Neuron (in vitro differentiated cells): ENCODE results near the gene ABCF1.
"Not testable (repeated sequence)": the region's sequence is repeated elsewhere in the genome, so short reads cannot be mapped to it uniquely, and the experiment has no call there.

Experiments
- H2AFZ ChIP-seq: one replicate; pipeline ENCODE4 v1.6.1; 2013; ENCODE audit warnings: low read depth, mild to moderate bottlenecking, inconsistent platforms, low read length, moderate library complexity
- H3K27me3 ChIP-seq: one replicate; pipeline ENCODE4 v1.6.1; 2013; ENCODE audit warnings: low read length; ENCODE audit not compliant: insufficient read depth
- H3K36me3 ChIP-seq: one replicate; pipeline ENCODE4 v1.6.1; 2013; ENCODE audit warnings: low read length; ENCODE audit not compliant: insufficient read depth
- H3K4me1 ChIP-seq: one replicate; pipeline ENCODE4 v1.6.1; 2013; ENCODE audit warnings: low read length; ENCODE audit not compliant: insufficient read depth
- H3K4me3 ChIP-seq: 2 replicates; pipeline ENCODE4 v1.5.1; 2013; ENCODE audit warnings: mild to moderate bottlenecking, low read length, moderate library complexity
- H3K9me3 ChIP-seq: one replicate; pipeline ENCODE4 v1.6.1; 2013; ENCODE audit warnings: low read length

ABCF1 gene

GRCh38 chr6:30568245-30568644, 3.0 kb upstream of the ABCF1 start:
- H2AFZ ChIP-seq: no peak overlapping the region
- H3K27me3 ChIP-seq: no peaks in the 10 kb centered on the region
- no peaks in the 10 kb centered on the region for H3K9me3 ChIP-seq
- peaks cover 22% of the 10 kb centered on the region for H3K4me1 ChIP-seq
- H3K4me3 ChIP-seq: no peak overlapping the region
- H3K36me3 ChIP-seq: peaks cover 12% of the 10 kb centered on the region

GRCh38 chr6:30570263-30570662, 979 bp upstream of the ABCF1 start:
- Histone ChIP-seq H2AFZ (peak overlapping the region; percentile 92), H3K36me3 (peaks cover 4% of the 10 kb centered on the region), H3K27me3 (no peaks in the 10 kb centered on the region), H3K4me1 (peaks cover 22% of the 10 kb centered on the region), H3K9me3 (no peaks in the 10 kb centered on the region), H3K4me3 (peak overlapping the region; percentile 87)

DNA sequence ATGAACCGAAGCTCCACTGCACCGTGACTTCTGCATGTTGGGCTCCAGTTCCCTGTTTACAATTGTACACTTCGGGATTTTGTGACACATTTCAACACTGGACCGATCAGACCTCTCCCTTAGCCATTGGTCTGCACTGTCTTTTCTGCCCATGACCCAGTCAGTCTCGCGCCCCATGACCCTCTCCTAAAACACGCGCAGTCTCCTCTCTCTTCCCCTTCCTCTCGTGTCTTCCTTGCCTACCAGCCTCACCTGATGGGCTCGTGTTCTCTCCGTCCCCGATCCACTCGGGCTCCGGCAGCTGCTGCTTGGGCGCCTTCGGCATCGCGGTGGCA, 535 bp upstream of the ABCF1 start:
- H3K9me3 ChIP-seq: no peaks in the 10 kb centered on the region

DNA sequence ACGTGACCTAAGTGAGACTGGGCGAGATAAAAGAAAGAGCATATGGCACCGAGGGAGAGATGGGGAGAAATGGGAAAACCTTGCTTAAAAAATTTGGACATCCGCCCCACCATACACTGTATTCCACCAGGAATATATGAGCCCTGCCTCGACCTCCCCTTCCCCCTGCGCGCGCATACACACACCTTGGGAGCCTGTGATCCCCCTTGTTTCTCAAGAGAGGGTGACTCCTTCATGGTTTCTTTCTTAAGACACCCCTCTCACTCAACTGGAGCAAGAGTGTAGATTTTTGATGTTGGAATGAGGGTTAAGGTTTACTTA, 480 bp downstream of the ABCF1 start:
- H2AFZ ChIP-seq: peak overlapping the region; percentile 92
- H3K36me3 ChIP-seq: peaks cover 7% of the 10 kb centered on the region
- peak overlapping the region; percentile 87 for H3K4me3 ChIP-seq
- H3K27me3 ChIP-seq: no peaks in the 10 kb centered on the region
- H3K9me3 ChIP-seq: no peaks in the 10 kb centered on the region
- H3K4me1 ChIP-seq: peaks cover 22% of the 10 kb centered on the region

More for the DNA sequence above, 535 bp upstream of the ABCF1 start:
- peak overlapping the region; percentile 87 for H3K4me3 ChIP-seq
- H2AFZ ChIP-seq: peak overlapping the region; percentile 92
- H3K27me3 ChIP-seq: no peaks in the 10 kb centered on the region
- peaks cover 22% of the 10 kb centered on the region for H3K4me1 ChIP-seq
- H3K36me3 ChIP-seq: peaks cover 4% of the 10 kb centered on the region

DNA sequence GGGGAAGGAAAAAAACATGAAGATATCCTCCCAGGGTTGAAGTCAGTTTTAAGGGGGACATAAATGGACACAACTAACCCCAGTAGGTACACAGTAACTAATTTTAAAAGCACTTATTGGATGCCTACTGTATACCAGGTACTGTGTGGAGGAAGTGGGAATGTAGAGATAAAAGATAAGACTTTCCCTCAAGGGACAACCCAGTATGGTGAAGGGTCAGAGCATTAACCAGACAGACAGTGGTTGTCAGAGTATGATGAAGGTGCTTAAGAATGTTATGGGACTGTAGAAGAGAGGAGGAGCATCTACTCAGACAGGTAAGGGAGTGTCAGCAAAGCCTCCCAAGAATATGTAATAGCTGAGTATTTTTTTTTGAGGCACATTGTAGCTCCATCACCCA, 906 bp downstream of the ABCF1 start:
- Histone ChIP-seq H3K27me3 (no peaks in the 10 kb centered on the region), H3K4me3 (peak overlapping the region; percentile 87), H2AFZ (no peak overlapping the region), H3K9me3 (no peaks in the 10 kb centered on the region), H3K36me3 (peaks cover 12% of the 10 kb centered on the region), H3K4me1 (peaks cover 22% of the 10 kb centered on the region)

GRCh38 chr6:30573113-30573512, 1.9 kb downstream of the ABCF1 start:
- no peak overlapping the region for H3K4me3 ChIP-seq
- H3K9me3 ChIP-seq: no peaks in the 10 kb centered on the region
- H3K36me3 ChIP-seq: peaks cover 21% of the 10 kb centered on the region

DNA sequence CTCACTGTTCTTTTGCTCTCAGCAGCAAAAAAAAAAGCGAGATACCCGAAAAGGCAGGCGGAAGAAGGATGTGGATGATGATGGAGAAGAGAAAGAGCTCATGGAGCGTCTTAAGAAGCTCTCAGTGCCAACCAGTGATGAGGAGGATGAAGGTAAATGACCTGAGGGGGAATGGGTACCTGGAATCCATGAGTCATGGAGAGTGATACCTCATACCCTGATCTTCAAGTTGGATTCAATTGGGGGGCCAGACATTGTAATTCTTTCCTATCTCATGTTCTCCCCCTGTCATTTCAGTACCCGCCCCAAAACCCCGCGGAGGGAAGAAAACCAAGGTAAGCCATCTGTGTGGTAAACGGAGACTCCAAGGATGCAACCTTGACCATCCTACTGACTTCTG, 6.8 kb downstream of the ABCF1 start:
- H3K4me3 ChIP-seq: no peak overlapping the region
- no peak overlapping the region for H2AFZ ChIP-seq
- H3K36me3 ChIP-seq: peaks cover 58% of the 10 kb centered on the region
- H3K9me3 ChIP-seq: no peaks in the 10 kb centered on the region
- peaks cover under 1% of the 10 kb centered on the region for H3K4me1 ChIP-seq
- H3K27me3 ChIP-seq: no peaks in the 10 kb centered on the region

More at GRCh38 chr6:30573113-30573512, 1.9 kb downstream of the ABCF1 start:
- Histone ChIP-seq H3K4me1 (peaks cover 22% of the 10 kb centered on the region), H3K27me3 (no peaks in the 10 kb centered on the region), H2AFZ (no peak overlapping the region)

DNA sequence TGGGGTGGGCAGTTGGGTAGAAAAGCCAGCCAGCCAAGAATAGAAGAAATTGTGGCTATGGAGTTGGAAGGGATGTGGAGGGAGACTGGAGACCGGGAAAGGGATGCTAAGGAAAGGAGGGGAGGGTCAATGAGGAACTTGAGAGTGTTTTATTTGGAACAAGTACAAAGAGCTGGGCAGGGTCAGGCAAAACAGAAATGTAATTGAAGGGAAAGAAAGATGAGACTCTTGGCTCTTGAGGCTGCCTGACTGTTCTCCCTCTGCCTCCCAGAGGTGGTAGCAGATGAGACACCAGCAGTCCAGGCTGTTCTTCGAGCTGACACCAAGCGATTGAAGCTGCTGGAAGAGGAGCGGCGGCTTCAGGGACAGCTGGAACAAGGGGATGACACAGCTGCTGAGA, 12.7 kb downstream of the ABCF1 start:
- no peaks in the 10 kb centered on the region for H3K27me3 ChIP-seq
- peaks cover 86% of the 10 kb centered on the region for H3K36me3 ChIP-seq
- no peaks in the 10 kb centered on the region for H3K4me1 ChIP-seq
- H3K9me3 ChIP-seq: no peaks in the 10 kb centered on the region
- no peak overlapping the region for H2AFZ ChIP-seq
- H3K4me3 ChIP-seq: no peak overlapping the region

DNA sequence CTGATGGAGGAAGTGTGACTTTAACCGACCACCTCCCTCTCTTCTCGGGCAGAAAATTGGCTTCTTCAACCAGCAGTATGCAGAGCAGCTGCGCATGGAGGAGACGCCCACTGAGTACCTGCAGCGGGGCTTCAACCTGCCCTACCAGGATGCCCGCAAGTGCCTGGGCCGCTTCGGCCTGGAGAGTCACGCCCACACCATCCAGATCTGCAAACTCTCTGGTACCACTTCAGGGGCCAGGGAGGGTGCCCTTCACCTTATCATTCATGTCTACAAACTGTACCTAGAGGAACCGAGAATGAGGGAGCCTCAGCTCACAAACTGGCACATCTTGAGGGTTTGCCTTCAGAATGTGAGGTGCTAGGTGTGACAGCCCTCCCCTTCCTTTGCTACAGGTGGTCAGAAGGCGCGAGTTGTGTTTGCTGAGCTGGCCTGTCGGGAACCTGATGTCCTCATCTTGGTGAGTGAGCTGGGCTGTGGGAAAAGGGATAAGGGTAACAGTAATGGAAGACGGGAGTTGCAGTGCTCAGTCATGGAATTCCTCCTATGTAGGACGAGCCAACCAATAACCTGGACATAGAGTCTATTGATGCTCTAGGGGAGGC, 18.6 kb downstream of the ABCF1 start:
- Histone ChIP-seq H3K4me1 (no peaks in the 10 kb centered on the region), H3K9me3 (no peaks in the 10 kb centered on the region), H3K36me3 (peaks cover 87% of the 10 kb centered on the region), H3K4me3 (no peak overlapping the region), H2AFZ (no peak overlapping the region), H3K27me3 (no peaks in the 10 kb centered on the region)

DNA sequence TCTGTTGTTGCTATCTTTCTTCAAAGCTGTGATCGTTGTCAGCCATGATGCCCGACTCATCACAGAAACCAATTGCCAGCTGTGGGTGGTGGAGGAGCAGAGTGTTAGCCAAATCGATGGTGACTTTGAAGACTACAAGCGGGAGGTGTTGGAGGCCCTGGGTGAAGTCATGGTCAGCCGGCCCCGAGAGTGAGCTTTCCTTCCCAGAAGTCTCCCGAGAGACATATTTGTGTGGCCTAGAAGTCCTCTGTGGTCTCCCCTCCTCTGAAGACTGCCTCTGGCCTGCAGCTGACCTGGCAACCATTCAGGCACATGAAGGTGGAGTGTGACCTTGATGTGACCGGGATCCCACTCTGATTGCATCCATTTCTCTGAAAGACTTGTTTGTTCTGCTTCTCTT, 19.3 kb downstream of the ABCF1 start:
- Histone ChIP-seq H2AFZ (no peak overlapping the region), H3K4me1 (no peaks in the 10 kb centered on the region), H3K4me3 (no peak overlapping the region), H3K27me3 (no peaks in the 10 kb centered on the region), H3K9me3 (no peaks in the 10 kb centered on the region), H3K36me3 (peaks cover 84% of the 10 kb centered on the region)

DNA sequence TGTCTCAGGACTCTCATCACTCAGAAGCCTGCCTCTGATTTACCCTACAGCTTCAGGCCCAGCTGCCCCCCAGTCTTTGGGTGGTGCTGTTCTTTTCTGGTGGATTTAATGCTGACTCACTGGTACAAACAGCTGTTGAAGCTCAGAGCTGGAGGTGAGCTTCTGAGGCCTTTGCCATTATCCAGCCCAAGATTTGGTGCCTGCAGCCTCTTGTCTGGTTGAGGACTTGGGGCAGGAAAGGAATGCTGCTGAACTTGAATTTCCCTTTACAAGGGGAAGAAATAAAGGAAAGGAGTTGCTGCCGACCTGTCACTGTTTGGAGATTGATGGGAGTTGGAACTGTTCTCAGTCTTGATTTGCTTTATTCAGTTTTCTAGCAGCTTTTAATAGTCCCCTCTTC, 19.8 kb downstream of the ABCF1 start:
- Histone ChIP-seq H3K9me3 (no peaks in the 10 kb centered on the region), H3K36me3 (peaks cover 79% of the 10 kb centered on the region), H3K27me3 (no peaks in the 10 kb centered on the region), H2AFZ (no peak overlapping the region), H3K4me3 (no peak overlapping the region), H3K4me1 (no peaks in the 10 kb centered on the region)

GRCh38 chr6:30592287-30592686, 21.0 kb downstream of the ABCF1 start:
- Histone ChIP-seq H3K4me3 (no peak overlapping the region), H3K27me3 (no peaks in the 10 kb centered on the region), H3K4me1 (no peaks in the 10 kb centered on the region), H3K36me3 (peaks cover 70% of the 10 kb centered on the region), H3K9me3 (no peaks in the 10 kb centered on the region), H2AFZ (no peak overlapping the region)

DNA sequence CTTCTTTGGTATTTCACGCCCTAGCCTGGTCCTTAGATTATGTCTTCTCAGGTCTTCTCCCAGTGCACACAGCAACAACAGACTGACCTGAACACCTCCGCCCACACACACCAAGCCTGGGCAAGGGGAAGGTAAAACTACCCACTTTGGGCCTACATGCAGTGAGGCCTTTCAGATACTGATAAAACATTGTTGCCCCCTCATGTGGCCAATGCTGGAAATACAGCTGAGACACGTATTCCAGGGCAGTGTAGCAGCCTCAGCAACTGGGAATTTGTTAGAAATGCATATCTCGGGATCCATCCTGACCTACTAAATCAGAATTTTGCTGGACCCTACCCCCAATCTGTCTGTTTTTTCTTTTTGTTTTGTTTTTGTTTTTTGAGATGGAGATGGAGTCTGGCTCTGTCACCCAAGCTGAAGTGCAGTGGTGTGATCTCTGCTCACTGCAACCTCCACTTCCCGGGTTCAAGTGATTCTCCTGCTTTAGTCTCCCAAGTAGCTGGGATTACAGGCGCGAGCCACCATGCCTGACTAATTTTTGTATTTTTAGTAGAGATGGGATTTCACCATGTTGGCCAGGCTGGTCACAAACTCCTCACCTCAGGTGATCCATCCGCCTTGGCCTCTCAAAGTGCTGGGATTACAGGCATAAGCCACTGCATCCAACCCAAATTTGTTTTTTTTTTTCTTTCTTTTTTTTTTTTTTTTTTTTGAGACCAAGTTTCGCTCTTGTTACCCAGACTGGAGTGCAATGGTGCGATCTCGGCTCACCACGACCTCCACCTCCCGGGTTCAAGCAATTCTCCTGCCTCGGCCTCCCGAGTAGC, 26.3 kb downstream of the ABCF1 start:
- not testable (repeated sequence) for H2AFZ ChIP-seq, H3K4me1 ChIP-seq, H3K4me3 ChIP-seq, H3K9me3 ChIP-seq, H3K27me3 ChIP-seq
- peaks cover 46% of the 10 kb centered on the region for H3K36me3 ChIP-seq
